HUES64 (cell line): Measurements from ENCODE around the gene GOLPH3.
A peak's percentile ranks its signal among the peaks of the same experiment; 100 is the strongest.
"Not testable (repeated sequence)": the region's sequence is repeated elsewhere in the genome, so short reads cannot be mapped to it uniquely, and the experiment has no call there.

ENCODE experiments used
- H3K27ac ChIP-seq: 2 replicates; pipeline ENCODE4 v1.7.0; 2013; ENCODE audit warnings: low read depth, low read length, inconsistent platforms
- H3K27me3 ChIP-seq: 2 replicates; pipeline ENCODE4 v1.6.1; 2013; ENCODE audit warnings: mild to moderate bottlenecking, low read length; ENCODE audit not compliant: insufficient read depth
- H3K36me3 ChIP-seq: 2 replicates; pipeline ENCODE4 v1.6.1; 2013; ENCODE audit warnings: mild to moderate bottlenecking, low read length; ENCODE audit not compliant: insufficient read depth
- H3K4me1 ChIP-seq: 2 replicates; pipeline ENCODE4 v1.6.1; 2013; ENCODE audit warnings: mild to moderate bottlenecking, low read length, moderate library complexity; ENCODE audit not compliant: insufficient read depth
- H3K4me3 ChIP-seq: 2 replicates; pipeline ENCODE4 v1.5.1; 2013; ENCODE audit warnings: mild to moderate bottlenecking, low read length, moderate library complexity
- H3K9ac ChIP-seq: 2 replicates; pipeline ENCODE4 v1.6.1; 2013; ENCODE audit warnings: mild to moderate bottlenecking, low read depth, low read length
- H3K9me3 ChIP-seq: 2 replicates; pipeline ENCODE4 v1.6.1; 2013; ENCODE audit warnings: low read depth, low read length; ENCODE audit not compliant: insufficient read depth
- WGBS: fragments of 150-250, 120-280 bp; methylation state at CpG from one replicate; pipeline ENCODE4 v1.1.7; 2013; ENCODE audit warnings: missing lambda C conversion rate; 5-methylcytosine and 5-hydroxymethylcytosine counted together

The GOLPH3 gene

GRCh38 chr5:32201122-32201753 lies 27.1 kb upstream of the GOLPH3 start:
- Histone ChIP-seq H3K27ac (no peak overlapping the region), H3K36me3 (no peaks in the 10 kb centered on the region), H3K4me1 (no peaks in the 10 kb centered on the region), H3K27me3 (no peaks in the 10 kb centered on the region), H3K9ac (no peak overlapping the region), H3K9me3 (no peaks in the 10 kb centered on the region), H3K4me3 (no peak overlapping the region)
- 84% methylated on average over 2 of the region's 3 CpGs for WGBS

GRCh38 chr5:32197032-32197431 lies 22.9 kb upstream of the GOLPH3 start:
- no peak overlapping the region for H3K9ac ChIP-seq
- 92% methylated on average over 6 of the region's 6 CpGs for WGBS
- no peaks in the 10 kb centered on the region for H3K36me3 ChIP-seq
- no peaks in the 10 kb centered on the region for H3K4me1 ChIP-seq
- no peaks in the 10 kb centered on the region for H3K9me3 ChIP-seq
- no peak overlapping the region for H3K27ac ChIP-seq
- H3K4me3 ChIP-seq, result no peak overlapping the region
- no peaks in the 10 kb centered on the region for H3K27me3 ChIP-seq

DNA sequence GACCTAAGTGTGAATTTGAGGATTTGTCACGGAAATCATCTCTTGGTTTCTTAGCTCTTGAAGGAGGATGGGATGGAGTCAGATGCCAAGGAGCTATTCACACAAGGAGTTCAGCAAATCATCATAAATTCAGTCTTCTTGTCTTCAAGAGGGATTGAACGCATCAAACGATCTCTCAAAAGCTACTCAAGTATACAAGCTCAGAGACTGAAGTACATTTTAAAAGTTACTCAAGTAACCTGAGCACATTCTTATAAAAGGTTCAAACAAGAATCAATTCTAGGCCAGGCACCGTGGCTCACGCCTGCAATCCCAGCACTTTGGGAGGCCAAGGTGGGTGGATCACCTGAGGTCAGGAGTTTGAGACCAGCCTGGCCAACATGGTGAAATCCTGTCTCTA lies 21.1 kb upstream of the GOLPH3 start:
- Histone ChIP-seq H3K9me3 (no peaks in the 10 kb centered on the region), H3K36me3 (no peaks in the 10 kb centered on the region), H3K4me1 (no peaks in the 10 kb centered on the region), H3K27me3 (no peaks in the 10 kb centered on the region), H3K4me3 (no peak overlapping the region), H3K9ac (no peak overlapping the region), H3K27ac (no peak overlapping the region)
- 87% methylated on average over 5 of the region's 5 CpGs for WGBS

DNA sequence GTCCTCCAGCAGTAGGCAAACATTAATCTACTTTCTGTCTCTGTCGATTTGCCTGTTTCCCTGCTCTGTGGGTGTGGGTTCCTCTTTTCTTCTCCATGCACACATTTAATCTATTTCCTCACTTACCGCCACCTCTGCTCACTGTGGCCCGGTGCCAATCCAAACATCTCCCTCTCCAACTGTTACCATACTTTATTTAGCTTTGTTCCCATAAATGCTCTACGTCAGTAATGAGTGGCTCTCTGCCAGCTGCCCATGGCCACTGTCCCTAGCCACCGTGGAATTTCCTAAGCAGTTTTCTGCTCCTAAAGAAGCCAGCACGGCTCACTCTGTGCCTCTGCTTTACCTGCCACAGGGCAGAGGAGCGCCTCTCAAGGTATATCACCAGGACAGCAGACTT lies 19.5 kb upstream of the GOLPH3 start:
- H3K27ac ChIP-seq, result no peak overlapping the region
- H3K9ac ChIP-seq, result no peak overlapping the region
- no peaks in the 10 kb centered on the region for H3K4me1 ChIP-seq
- no peaks in the 10 kb centered on the region for H3K9me3 ChIP-seq
- no peaks in the 10 kb centered on the region for H3K36me3 ChIP-seq
- H3K4me3 ChIP-seq, result no peak overlapping the region
- 88% methylated on average over 7 of the region's 7 CpGs for WGBS
- no peaks in the 10 kb centered on the region for H3K27me3 ChIP-seq

- Histone ChIP-seq H3K27me3 (no peaks in the 10 kb centered on the region), H3K4me3 (no peak overlapping the region), H3K4me1 (no peaks in the 10 kb centered on the region), H3K9me3 (peaks cover 4% of the 10 kb centered on the region; the same call in 1 of the 2 replicates), H3K9ac (no peak overlapping the region), H3K36me3 (no peaks in the 10 kb centered on the region), H3K27ac (no peak overlapping the region)
- 94% methylated on average over 5 of the region's 5 CpGs for WGBS
Measured at GRCh38 chr5:32190095-32190494, 16.0 kb upstream of the GOLPH3 start.

GRCh38 chr5:32187675-32188074 lies 13.6 kb upstream of the GOLPH3 start:
- Histone ChIP-seq H3K36me3 (no peaks in the 10 kb centered on the region), H3K4me3 (no peak overlapping the region), H3K27ac (no peak overlapping the region), H3K9me3 (peaks cover 4% of the 10 kb centered on the region; the same call in 1 of the 2 replicates), H3K27me3 (no peaks in the 10 kb centered on the region), H3K4me1 (no peaks in the 10 kb centered on the region), H3K9ac (no peak overlapping the region)

- H3K4me1 ChIP-seq, result no peaks in the 10 kb centered on the region
- H3K9ac ChIP-seq, result no peak overlapping the region
- no peaks in the 10 kb centered on the region for H3K27me3 ChIP-seq
- H3K9me3 ChIP-seq, result no peaks in the 10 kb centered on the region; the same call in 1 of the 2 replicates
- 73% methylated on average over 5 of the region's 5 CpGs for WGBS
- no peak overlapping the region for H3K27ac ChIP-seq
- no peaks in the 10 kb centered on the region for H3K36me3 ChIP-seq
- H3K4me3 ChIP-seq, result no peak overlapping the region
Measured at GRCh38 chr5:32182463-32183063, 8.4 kb upstream of the GOLPH3 start.

- Histone ChIP-seq H3K4me1 (peaks cover 7% of the 10 kb centered on the region; the same call in 1 of the 2 replicates), H3K4me3 (peak overlapping the region; percentile 93), H3K27ac (peak overlapping the region; percentile 100), H3K9ac (peak overlapping the region; percentile 99), H3K27me3 (no peaks in the 10 kb centered on the region), H3K36me3 (peaks cover 33% of the 10 kb centered on the region), H3K9me3 (no peaks in the 10 kb centered on the region)
- WGBS, result under 1% methylated on average over 74 of the region's 74 CpGs
Measured at GRCh38 chr5:32173267-32174010, 680 bp downstream of the GOLPH3 start.

DNA sequence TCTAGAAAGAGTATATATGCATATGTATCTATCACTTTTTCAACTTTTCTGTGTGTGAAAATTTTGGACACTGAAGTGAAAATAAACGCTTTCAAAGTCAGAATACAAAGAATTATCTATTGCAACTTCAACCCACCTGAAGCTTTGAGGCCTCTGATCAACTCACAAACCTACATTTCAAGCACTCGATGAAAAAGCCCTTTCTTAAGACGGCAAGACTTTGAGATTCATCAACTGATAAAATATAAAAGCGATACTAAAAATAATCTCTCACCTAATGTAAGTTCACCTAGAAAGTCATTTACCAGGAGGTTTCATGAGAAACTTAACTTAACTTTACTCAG lies 1.2 kb downstream of the GOLPH3 start:
- Histone ChIP-seq H3K9me3 (no peaks in the 10 kb centered on the region), H3K4me1 (peaks cover 7% of the 10 kb centered on the region; the same call in 1 of the 2 replicates), H3K9ac (peak overlapping the region; percentile 99), H3K36me3 (peaks cover 38% of the 10 kb centered on the region), H3K27me3 (no peaks in the 10 kb centered on the region), H3K27ac (peak overlapping the region; percentile 100), H3K4me3 (peak overlapping the region; percentile 93)
- WGBS, result 1% methylated on average over 4 of the region's 4 CpGs

DNA sequence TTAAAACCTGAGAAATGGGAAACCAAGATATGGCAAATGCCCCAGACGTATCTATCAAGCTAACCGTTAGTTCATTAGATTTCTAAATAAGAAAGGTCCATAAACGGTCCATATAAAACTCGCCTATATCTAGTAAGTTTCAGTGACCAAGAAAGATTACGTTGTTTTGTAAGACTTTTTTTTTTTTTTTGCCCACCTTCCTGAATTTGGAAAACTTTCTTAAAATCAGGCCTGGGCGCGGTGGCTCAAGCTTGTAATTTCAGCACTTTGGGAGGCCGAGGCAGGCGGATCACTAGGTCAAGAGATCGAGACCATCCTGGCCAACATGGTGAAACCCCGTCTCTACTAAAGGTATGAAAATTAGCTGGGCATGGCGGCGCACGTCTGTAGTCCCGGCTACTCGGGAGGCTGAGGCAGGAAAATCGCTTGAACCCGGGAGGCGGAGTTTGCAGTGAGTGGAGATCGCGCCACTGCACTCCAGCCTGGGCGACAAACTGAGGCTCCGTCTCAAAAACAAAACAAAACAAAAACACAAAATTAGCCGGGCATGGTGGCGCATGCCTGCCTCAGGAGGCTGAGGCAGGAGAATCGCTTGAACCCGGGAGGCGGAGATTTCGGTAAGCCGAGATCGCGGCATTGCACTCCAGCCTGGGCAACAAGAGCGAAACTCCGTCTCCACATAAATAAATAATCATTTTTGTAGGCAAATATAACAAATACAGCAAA lies 1.8 kb downstream of the GOLPH3 start:
- not testable (repeated sequence) for H3K27me3 ChIP-seq

More for the DNA sequence above, 1.8 kb downstream of the GOLPH3 start:
- 5% methylated on average over 33 of the region's 34 CpGs for WGBS
- peak overlapping the region; percentile 100 for H3K27ac ChIP-seq
- H3K4me3 ChIP-seq, result peak overlapping the region; percentile 93
- H3K9ac ChIP-seq, result peak overlapping the region; percentile 99
- peaks cover 44% of the 10 kb centered on the region for H3K36me3 ChIP-seq
- H3K9me3 ChIP-seq, H3K4me1 ChIP-seq: not testable (repeated sequence)
